ENCODE data around the gene EFCAB6. TPM values are rescaled to one million over a fixed set of nuclear protein-coding genes. Genes with fewer than 3 reads are reported as not detected.

EFCAB6 gene
- total RNA-seq, 1 donor from 2014 or later = 3.6 TPM

DNA sequence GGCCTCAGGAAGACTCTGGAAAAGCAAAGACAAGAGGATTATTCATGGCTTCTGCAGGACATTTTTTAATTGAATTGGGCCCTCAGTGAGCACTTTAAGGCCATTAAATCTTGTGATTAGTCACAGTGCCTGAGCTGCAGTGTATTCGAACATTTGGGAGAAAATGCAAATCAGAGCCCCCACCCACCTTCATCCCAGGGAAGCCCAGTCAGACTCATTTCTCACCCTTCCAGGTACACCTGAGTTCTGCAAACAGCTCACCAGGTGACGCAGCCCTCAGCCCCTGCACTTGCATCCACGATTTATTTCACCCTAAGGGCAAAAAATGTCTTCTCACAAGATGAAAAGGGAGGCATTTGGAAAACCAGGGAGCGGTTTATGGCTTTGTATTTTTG lies 271.6 kb downstream of the EFCAB6 start:
- Histone ChIP-seq H3K27me3 (no peaks in the 10 kb centered on the region), H3K4me3 (no peak overlapping the region), H3K4me1 (no peaks in the 10 kb centered on the region), H3K36me3 (no peaks in the 10 kb centered on the region), H3K9me3 (no peaks in the 10 kb centered on the region), H3K27ac (no peak overlapping the region)
- intact Hi-C loops (cut with DNase I) = no loop called here
- TF ChIP-seq, protein P1, sequence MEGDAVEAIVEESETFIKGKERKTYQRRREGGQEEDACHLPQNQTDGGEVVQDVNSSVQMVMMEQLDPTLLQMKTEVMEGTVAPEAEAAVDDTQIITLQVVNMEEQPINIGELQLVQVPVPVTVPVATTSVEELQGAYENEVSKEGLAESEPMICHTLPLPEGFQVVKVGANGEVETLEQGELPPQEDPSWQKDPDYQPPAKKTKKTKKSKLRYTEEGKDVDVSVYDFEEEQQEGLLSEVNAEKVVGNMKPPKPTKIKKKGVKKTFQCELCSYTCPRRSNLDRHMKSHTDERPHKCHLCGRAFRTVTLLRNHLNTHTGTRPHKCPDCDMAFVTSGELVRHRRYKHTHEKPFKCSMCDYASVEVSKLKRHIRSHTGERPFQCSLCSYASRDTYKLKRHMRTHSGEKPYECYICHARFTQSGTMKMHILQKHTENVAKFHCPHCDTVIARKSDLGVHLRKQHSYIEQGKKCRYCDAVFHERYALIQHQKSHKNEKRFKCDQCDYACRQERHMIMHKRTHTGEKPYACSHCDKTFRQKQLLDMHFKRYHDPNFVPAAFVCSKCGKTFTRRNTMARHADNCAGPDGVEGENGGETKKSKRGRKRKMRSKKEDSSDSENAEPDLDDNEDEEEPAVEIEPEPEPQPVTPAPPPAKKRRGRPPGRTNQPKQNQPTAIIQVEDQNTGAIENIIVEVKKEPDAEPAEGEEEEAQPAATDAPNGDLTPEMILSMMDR (IDR thresholded peaks at IDR 0.05) = no peak
- DNase-seq (no peak), ATAC-seq (no peak)

DNA sequence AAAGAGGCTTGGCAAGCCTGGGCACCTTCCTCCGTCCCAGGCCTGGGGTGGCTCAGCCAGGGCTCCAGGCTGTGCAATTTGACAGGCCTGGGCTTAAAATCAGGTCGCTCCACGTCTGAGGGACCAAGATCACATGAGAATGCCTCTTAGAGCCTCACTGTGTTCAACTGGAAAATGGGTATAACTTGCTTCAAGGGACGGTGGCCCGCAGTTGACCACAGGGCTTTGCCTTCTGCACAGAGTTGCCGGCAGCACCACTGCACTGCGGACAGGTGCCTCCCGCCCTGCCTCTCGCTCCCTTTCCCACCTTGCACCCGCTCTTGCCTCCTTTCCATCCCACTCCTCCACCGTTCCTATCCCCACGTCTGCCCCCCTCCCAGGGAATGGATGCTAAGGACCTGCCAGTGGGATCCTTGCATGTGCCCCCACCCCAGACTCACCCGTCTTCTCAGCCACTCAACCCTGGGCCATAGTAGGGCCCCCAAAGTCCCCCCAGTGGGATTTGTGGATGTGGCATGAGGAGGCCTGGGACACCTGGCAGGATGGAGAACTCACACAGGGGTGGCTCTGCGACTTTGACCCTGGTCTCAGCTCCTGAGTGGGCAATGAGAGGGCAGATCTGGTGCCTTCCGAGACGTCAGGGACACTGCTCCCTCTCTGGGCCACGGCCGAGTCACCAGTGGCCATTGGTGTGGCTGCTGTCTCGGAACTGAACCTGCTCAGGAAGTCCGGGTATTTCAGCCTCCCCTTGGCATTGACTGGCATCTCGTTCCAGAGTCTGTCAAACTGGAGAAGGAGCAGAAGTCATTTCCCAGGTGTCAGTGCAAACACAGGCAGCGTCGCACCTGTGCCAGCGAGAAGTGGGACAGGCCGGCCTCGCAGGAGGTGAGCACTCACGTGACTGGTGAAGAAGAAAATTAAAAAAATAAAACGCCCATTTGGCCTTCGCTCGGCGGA lies 272.3 kb downstream of the EFCAB6 start:
- DNase-seq (peak; percentile 48), ATAC-seq (no peak)
- intact Hi-C loops (cut with DNase I) = no loop called here
- Histone ChIP-seq H3K4me3 (no peak overlapping the region), H3K36me3 (no peaks in the 10 kb centered on the region), H3K27me3 (no peaks in the 10 kb centered on the region), H3K9me3 (no peaks in the 10 kb centered on the region), H3K4me1 (no peaks in the 10 kb centered on the region), H3K27ac (no peak overlapping the region)
- TF ChIP-seq, protein P1 (IDR thresholded peaks at IDR 0.05) = no peak

DNA sequence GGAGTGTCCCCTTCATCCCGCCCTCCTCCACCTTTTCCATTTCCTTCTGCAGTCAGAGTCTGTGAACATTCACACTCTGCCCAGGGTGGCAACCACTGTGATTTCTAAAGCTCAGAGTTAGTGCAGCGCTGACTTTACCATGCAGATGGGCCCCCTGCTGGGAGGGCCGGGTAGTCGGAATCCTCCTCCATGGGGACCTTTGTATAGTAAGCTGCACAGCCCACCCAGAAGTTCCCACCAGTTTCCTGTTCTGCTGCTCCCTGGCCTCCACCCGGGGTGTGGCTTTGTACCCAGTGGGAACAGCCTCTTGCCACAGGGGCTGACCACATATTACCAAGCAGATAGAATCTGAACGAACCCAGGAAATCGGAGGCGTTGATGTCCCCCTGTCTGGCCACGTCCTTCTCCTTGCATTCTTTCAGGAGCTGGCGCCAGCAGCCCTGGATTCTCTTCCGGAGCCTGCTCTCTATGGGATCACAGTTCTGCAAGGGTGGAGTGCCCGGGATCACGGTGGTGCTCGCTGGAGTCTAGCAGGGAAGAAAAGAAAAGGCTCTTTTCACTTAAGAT lies 275.0 kb downstream of the EFCAB6 start:
- Histone ChIP-seq H3K9me3 (no peaks in the 10 kb centered on the region), H3K27me3 (no peaks in the 10 kb centered on the region), H3K4me3 (no peak overlapping the region), H3K4me1 (no peaks in the 10 kb centered on the region), H3K36me3 (no peaks in the 10 kb centered on the region), H3K27ac (no peak overlapping the region)
- intact Hi-C loops (cut with DNase I) = no loop called here
- ATAC-seq (peak; percentile 30), DNase-seq (peak; percentile 32)
- TF ChIP-seq, protein P1 (IDR thresholded peaks at IDR 0.05) = no peak

DNA sequence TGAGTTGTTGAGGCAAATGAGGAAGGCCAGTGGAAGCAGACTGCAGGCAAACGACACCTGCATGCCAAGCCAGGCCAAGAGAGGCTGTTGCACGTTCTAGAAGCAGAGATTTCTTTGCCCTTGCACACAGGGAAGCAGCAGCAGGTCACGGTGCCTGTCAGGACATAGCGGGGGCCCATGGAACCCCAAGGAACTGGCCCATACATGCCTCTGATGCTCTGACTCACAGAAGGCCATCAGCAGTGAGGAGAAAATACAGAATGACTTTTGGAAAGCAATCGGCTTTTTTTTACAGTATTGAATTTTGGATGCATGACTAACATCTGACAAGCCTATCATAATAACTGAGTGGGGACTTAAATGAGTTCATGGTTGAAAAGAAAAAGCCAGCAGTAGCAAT lies 276.4 kb downstream of the EFCAB6 start:
- Histone ChIP-seq H3K9me3 (no peaks in the 10 kb centered on the region), H3K36me3 (no peaks in the 10 kb centered on the region), H3K4me1 (no peaks in the 10 kb centered on the region), H3K27ac (no peak overlapping the region), H3K4me3 (no peak overlapping the region), H3K27me3 (no peaks in the 10 kb centered on the region)
- TF ChIP-seq, protein P1 (IDR thresholded peaks at IDR 0.05) = no peak
- intact Hi-C loops (cut with DNase I) = no loop called here
- DNase-seq (peak; percentile 37), ATAC-seq (no peak)

DNA sequence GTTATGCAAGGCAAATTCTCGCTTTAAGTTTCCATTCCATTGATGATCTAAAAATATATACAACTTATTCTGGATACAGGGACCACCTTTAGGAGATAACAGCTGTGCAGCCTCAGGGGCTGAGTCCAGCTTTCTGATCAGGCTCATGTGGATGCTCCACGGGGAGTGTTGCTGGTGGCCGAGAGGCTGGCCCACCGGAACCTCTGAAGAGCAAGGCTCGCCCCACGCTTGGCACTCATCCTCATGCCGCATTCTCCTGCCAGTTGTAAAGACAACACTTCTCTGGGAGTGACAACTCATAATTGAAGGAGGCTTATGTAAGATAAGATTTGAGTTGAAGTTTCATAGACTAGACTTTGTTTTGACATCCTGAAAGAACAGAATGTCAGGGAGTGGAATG lies 276.8 kb downstream of the EFCAB6 start:
- intact Hi-C loops (cut with DNase I) = no loop called here
- no peaks in the 10 kb centered on the region for H3K27me3 ChIP-seq
- ATAC-seq = no peak
- no peak overlapping the region for H3K4me3 ChIP-seq
- H3K27ac ChIP-seq = no peak overlapping the region
- peak; percentile 28 for DNase-seq
- H3K4me1 ChIP-seq = no peaks in the 10 kb centered on the region
- H3K36me3 ChIP-seq = no peaks in the 10 kb centered on the region
- H3K9me3 ChIP-seq = no peaks in the 10 kb centered on the region
- TF ChIP-seq, protein P1 (IDR thresholded peaks at IDR 0.05) = no peak

Measured in upper lobe of right lung (tissue), 1 donor.